ACHN (cell line): Measurements from ENCODE around the gene HGD.
"Not testable (repeated sequence)": the region's sequence is repeated elsewhere in the genome, so short reads cannot be mapped to it uniquely, and the experiment has no call there.

ENCODE experiments used
- DNase-seq: peaks from one replicate; pipeline ENCODE4 v3.0.0-alpha.2; 2015
- in situ Hi-C: cut with HindIII; loops from 2 replicates; pipeline ENCODE4 v1.10.0; 2017; ENCODE audit warnings: low sequenced_read_pairs, low pct_ligation_motif_present, low pct_unique_long_range_greater_than_20kb

The HGD gene

DNA sequence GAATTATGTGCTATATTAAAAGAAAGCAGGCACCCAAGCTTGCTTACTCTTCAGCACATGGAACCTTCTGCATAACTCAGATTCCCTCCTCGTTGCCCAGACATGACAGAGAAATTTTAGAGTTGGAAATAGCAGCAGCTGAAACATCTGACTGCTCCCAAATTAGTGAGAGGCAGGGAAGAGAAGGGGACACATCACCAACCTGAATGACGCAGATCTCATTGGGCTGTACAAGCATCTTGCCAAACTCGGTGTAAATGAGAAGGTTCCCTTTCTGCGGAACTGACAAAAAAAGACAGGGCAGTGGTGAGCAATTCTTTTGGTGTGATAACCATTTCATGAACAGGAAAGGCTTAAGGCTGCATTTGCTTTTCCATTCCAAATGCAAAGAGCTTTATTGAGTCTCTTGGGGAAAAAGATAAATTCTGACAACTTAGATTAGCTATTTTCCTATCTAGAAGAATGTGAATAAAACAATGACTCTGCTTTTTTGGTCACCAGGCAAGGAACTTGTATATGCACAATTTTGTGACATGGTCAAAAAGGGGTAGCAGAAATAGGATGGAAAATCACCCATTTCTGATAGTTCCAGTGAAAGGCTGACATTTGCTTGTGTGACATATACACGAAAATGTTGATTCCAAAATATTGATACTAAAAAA, 35.1 kb downstream of the HGD start:
- in situ Hi-C loops: no loop called here
- no peak for DNase-seq

DNA sequence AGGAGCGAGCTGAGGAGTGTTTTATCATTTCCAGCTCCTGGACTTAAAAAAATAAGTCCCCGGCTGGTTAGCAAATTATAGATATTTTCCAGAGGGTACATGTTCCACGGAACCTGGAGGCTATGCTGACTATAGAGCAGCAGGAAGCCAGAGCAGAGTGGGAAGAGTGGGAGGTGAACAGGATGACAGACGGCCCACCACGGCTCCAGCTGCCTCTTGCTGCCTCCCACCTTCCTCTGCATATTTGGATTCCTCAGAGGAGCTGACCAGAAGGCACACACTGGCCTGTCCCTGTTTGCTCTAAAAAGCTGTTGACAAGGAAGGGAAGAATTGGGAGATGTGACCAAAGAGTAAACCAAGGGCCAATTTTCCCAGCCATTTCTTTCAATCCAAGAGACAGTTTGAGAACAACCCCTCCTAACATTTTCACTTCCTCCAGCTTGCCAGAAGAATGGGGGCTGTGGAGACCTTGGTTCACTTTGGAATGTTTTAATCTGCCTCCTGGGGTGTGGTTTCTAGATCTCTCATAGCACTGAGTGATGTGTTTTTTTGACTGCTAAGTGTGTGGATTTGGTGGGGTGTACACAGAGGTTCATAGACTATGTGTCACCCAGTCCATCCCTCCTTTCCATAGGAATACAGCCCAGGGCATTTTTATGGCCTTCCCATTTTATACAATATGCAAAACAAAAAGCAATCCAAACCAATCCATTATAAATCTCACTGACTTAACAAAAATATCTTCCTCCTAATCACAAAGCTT, 36.8 kb downstream of the HGD start:
- in situ Hi-C loops: no loop called here
- DNase-seq: no peak

DNA sequence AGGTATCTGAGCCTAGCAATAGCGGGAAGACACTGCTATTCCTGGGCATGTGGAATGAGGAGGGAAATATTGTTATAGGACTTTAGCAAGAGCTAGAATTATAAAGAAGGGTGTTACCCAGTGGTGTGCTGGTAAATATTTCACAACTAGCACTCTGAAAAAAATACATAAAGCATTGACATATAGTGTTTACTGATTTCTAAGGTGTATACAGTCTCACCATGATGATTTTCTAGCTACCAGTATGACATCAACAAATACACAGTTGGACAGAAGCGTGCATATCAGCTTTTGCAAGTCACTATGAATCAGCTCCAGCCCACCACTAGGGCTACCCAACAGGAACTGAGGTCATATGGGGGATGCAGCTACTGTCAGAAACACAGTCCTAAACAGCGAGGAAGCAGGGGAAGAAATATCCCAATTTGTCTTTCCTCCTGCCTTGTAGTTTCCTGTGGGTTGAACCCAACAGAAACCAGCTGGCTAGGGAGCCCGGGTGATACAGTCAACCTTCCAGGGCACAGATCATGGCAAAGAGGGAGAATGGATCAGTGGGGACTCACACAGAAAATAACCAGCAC, 39.6 kb downstream of the HGD start:
- in situ Hi-C loops: no loop called here
- DNase-seq: no peak

DNA sequence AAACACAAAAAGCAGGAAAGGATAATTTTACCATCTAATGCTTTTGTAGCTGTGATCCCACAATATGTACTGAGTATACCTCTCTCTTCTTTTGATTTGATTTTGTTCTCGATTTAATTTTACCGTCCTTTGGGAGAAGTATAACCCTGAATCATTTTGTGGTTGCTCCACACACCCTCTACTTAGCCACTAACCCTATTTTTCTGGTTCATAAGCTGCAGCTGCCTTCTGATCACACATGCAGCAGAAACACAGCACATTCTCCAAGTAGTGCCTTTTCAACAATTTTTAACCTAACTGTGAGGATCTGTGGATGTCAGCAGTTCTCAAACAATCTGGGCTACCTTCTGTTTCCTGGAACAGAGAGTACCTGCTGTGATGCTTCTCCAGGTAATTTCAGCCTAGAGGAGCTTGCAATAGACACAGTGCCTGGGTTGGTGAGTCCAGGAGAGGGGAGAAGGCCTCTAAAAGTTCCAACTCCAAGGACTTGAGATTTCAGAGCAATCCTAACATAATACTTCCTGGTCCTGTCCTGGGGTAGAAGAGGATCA, 40.3 kb downstream of the HGD start:
- in situ Hi-C loops: no loop called here
- DNase-seq: no peak

DNA sequence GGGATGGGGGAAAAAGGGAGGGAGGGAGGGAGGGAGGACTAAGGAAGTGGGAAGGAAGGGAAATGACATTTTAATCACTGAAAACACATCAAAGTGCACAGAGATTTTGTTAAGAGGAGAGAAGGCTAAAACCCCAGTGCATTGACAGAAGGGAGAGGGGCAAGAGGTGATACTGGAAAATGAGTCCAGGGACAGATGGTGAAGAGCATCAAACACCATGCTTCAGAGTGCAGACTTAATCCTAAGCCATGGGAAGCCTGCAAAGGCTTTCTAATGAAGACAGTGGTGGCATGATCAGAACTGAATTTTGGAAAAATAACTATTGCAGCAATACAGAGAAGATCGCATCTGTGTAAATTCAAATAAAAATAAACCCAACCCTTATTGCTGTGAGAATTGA, 41.8 kb downstream of the HGD start:
- in situ Hi-C loops: no loop called here
- no peak for DNase-seq

DNA sequence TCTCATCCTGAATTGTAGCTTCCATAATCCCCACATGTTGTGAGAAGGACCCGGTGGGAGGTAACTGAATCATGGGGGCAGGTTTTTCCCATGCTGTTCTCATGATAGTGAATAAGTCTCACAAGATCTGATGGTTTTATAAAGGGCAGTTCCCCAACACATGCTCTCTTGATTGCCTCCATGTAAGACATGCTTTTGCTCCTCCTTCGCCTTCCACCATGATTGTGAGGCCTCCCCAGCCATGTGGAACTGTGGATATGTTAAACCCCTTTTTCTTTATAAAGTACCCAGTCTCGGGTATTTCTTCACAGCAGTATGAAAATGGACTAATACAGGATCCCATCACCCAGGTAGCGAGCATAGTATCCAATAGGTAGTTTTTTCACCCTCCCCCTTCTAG, 43.2 kb downstream of the HGD start:
- DNase-seq, in situ Hi-C loops: not testable (repeated sequence)

DNA sequence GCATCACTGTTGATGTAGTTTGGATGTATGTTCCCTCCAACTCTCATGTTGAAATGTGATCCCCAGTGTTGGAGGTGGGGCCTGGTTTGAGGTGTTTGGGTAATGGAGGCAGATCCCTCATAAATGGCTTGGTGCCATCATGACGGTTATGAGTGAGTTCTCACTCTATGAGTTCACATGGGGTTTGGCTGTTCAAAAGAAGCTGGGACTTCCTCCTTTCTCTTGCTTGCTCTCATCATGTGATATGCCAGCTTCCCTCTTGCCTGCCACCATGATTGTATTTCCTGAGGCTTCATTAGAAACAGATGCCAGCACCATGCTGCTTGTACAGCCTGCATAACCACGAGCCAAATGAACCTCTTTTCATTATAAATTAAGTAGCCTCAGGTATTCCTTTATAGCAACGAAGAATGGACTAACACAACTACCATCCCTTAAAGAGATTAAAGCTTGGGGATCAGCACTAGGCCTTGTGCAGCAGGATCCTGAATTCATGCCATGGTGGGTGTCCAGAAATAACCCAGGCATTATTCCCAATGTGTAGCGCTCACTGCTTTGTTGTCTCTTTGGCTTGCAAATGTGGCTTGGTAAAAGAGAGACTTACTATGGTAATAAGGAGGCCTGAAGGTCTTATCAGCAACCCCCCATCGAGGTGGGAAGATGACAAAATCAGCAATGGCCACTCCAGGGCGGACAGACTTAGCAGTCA, 44.0 kb downstream of the HGD start:
- in situ Hi-C loops: no loop called here

DNA sequence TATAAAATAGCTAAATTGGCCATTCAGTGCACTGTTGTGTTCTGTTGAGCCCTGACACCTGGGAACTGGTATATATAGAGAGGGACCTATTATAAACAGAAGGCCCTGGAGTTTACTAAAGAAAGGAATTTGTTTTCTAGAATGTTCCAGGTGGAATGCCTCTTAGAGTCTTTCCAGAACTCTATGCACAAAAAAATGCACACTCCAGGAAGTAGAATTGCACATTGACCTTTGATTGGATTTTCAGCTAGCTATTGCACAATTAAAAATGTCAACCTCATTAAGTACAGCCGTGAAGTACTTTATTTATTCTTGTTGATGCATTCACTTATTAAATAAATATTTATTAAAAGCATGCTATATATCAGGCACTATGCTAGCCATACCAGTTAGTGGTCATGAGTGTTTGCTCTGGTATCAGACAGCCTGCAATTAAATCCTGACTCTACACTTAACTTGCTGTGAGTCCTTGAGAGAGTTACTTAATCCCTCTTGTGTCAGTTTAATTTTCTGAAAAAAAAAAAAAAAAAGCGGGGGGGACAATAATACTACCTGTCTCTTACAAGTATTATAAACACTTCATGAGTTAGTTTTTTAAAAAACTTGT, 45.1 kb downstream of the HGD start:
- no peak for DNase-seq
- in situ Hi-C loops: no loop called here

More for the DNA sequence above, 44.0 kb downstream of the HGD start:
- no peak for DNase-seq

DNA sequence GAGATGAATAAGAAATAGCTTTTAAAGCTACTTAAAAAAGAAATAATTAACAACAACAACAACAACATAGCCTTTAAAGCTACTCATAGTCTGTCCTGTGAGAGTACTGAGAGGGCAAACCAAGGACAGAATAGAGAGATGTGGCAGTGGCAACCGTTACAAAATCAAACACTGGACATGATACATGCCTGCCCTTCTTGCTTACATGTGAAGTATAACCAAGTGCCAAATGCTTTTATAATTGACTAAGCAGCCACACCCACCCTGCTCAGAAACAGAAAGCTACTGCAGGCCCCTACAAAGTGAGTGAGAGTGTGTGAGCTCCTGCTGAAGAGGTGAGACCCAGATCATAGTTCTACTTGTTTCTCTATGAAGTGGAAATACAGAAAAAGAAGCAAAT, 47.5 kb downstream of the HGD start:
- in situ Hi-C loops: no loop called here
- DNase-seq: no peak

DNA sequence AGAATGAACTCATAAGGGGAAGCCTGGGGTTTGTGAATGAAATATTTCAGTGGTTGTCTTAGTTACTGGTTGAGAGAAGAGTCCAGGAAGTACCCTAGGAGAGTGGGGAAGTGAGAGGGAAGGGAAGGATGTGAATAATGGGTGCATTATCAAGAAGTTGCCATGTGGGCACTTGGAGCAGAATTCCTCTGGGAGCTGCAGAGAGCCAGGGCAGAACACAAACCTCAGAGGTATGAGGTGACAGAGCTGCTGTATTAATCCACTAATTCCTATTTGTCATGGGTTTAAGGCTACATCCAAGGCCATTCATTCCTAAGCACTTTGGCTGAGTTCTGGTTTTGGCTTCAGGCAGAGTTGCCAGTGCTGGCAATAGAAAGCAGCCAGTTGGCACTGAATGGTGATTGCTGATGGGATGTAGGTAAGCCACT, 56.9 kb downstream of the HGD start:
- no peak for DNase-seq
- in situ Hi-C loops: no loop called here

DNA sequence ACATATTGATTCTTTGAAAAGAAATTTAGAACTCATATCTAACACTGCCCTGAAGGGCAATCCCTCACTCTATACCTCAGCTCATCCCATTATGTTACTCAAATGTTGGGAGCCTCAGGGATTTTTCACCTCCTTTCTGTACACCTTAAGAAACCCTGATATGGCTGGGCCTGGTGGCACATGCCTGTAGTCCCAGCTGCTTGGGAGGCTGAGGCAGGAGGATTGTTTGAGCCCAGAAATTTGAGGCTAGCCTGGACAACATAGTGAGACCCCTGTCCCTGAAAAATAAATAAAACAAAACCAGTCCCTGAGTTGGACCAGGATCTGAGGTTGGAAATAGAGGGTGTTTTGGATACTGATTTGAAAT, 58.3 kb downstream of the HGD start:
- in situ Hi-C loops: no loop called here

DNA sequence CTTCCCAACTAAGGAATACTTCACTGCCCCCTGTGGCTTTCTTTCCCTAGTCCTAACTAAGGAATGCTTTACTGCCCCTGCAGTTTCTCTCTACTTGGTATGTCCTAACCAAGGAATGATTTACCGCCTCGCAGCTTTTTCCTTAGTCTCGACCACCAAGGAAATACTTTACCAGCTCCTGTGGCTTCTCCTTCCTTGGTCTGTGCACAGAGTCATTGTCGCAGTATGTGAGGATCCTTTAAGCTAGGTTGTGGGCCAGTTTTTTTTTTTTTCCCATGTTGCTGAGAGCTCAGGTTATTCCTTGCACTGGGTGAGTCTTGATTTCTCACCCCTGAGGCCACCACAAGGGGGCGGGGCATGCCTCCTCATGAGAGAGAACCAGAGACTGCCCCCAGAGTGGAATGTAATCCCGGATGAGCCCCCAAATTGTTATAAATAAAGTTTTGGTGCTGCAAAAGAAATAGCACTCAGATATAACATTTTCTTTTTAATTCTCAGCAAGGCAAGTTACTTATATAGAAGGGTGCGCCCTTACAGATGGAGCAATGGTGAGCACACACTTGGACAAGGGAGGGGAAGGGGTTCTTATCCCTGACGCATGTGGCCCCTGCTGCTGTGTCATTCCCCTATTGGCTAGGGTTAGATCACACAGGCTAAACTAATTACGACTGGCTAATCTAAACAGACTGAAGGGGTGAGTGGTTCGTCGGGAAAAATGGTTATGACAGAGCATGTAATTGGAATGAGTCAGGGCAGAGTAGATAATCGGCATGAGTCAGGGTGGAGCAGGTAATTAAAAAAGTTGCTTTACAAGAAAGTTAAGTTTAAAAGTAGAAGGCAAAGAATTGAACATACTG, 58.9 kb downstream of the HGD start:
- in situ Hi-C loops: no loop called here
- DNase-seq: peak; percentile 32

More for the DNA sequence above, 58.3 kb downstream of the HGD start:
- no peak for DNase-seq

DNA sequence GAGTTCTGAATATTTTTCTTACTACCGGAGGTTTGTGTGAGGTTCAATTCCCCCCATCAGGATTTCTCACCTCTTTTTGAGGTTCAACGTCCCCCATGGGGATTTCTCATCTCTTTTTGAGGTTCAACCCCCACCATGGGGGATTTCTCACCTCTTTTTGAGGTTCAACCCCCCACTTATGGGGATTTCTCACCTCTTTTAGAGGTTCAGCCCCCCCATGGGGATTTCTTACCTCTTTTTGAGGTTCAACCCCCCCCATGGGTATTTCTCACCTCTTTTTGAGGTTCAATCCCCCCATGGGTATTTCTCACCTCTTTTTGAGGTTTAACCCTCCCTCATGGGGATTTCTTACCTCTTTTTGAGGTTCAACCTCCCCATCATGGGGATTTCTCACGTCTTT, 59.6 kb downstream of the HGD start:
- DNase-seq: no peak
- in situ Hi-C loops: no loop called here

DNA sequence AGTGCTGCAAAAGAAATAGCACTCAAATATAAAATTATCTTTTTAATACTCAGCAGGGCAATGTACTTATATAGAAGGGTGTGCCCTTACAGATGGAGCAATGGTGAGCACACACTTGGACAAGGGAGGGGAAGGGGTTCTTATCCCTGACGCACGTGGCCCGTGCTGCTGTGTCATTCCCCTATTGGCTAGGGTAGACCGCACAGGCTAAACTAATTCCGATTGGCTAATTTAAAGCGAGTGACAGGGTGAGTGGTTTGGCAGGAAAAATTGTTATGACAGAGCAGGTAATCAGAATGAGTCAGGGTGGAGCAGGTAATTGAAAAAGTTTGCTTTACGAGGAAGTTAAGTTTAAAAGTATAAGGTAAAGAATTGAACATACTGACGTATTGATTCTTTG, 65.3 kb downstream of the HGD start:
- DNase-seq, in situ Hi-C loops: not testable (repeated sequence)

DNA sequence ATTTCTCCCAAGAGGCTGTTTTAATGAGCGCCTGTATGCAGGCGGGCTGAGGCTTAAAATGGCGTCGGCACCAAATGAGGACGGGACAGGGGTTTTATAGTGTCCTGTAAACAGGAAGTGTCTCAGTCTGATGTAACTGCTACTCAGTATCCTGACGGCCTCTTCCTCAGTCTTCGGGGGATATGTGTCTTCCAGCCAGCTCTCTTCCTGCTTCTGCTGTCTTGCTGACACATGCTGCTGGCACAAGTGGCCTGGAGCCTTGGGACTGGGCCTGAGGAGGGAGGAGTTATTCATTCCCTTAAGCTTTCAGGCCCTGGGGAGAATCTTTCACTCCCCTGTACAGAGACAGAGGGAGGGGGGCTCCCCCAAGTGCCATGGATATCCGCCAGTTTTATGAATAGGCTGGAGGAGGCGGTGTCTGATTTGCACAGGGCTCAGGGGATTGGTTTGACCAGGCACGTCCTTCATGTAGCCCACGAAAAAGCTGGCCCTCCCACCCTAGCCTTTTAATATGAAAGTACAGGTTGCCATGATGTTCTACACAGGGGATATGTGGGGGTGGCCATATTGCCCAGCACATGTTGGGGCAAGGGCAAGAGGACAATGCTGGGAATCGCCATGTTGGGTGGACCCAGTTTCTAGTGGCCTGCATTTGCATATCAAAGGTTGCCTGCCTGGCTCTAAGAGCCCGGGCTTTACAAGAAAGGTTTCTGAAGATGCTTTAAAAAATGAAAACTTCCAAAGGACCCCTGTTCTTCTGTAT, 66.0 kb downstream of the HGD start:
- no peak for DNase-seq

DNA sequence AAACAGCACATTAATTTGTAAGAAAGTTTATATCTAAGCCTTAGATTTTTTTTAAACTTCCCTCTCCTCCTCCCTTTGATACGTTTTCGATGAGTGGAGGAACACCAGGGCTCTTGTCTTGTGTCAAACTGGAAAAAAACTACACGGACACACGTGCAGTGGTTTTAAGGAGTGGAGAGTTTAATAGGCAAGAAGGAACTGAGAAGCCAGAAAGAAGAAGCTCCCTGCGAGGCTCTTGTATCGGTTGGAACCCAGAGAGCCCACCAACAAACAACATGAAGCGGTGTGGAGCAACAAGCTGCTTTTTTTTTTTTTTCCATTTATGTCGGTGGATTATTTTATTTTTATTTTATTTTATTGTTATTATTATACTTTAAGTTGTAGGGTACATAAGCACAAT, 67.3 kb downstream of the HGD start:
- in situ Hi-C loops: no loop called here
- no peak for DNase-seq

More for the DNA sequence above, 66.0 kb downstream of the HGD start:
- in situ Hi-C loops: no loop called here

DNA sequence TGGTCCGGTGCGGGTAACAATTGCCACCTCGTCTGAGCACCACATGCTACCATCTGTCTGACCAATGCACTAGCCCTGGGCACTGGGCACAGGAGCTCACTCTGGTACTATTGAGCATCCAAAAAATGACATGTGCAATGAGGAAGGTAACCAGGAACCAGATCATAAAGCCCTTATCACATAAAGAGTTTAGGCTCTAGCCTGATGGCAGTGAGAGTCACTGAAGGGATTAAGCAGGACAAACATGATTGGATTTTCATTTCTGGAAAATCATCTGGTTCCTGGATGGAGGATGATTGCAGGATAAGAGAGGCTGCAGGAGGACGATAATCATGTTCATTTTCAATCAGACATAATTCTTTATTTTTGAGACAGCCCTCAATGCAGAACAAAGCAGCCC, 73.5 kb downstream of the HGD start:
- in situ Hi-C loops: no loop called here
- no peak for DNase-seq
